ENCODE measurements around the gene SRPK2.

SRPK2 gene

GRCh38 chr7:105187302-105188169, 201.2 kb downstream of the SRPK2 start:
- Histone ChIP-seq H3K27me3 (ENCODE audit: control insufficient read depth in 5 of 5, insufficient read depth in 4 of 5, low read length in 5 of 5) (no peaks in the 10 kb centered on the region), H3K4me3 (ENCODE audit: low read depth in 1 of 5, low read length in 5 of 5) (no peak overlapping the region), H3K9me3 (ENCODE audit: control insufficient read depth in 5 of 5, low read length in 5 of 5) (no peaks in the 10 kb centered on the region), H3K9ac (ENCODE audit: low read length in 5 of 5) (no peak overlapping the region), H3K27ac (ENCODE audit: low read depth, low read length) (no peak overlapping the region), H3K4me1 (ENCODE audit: control insufficient read depth in 5 of 5, insufficient read depth in 5 of 5, low read length in 5 of 5) (peaks cover 0 to 3% (median 0%) of the 10 kb centered on the region in 5 donors), H3K36me3 (ENCODE audit: control insufficient read depth in 5 of 5, insufficient read depth in 5 of 5, low read length in 5 of 5) (no peaks in the 10 kb centered on the region)

GRCh38 chr7:105185290-105186010, 203.3 kb downstream of the SRPK2 start:
- H3K27ac ChIP-seq (ENCODE audit: low read depth, low read length), result no peak overlapping the region
- no peaks in the 10 kb centered on the region for H3K9me3 ChIP-seq (ENCODE audit: control insufficient read depth in 5 of 5, low read length in 5 of 5)
- no peaks in the 10 kb centered on the region for H3K36me3 ChIP-seq (ENCODE audit: control insufficient read depth in 5 of 5, insufficient read depth in 5 of 5, low read length in 5 of 5)
- H3K27me3 ChIP-seq (ENCODE audit: control insufficient read depth in 5 of 5, insufficient read depth in 4 of 5, low read length in 5 of 5), result no peaks in the 10 kb centered on the region
- no peak overlapping the region for H3K4me3 ChIP-seq (ENCODE audit: low read depth in 1 of 5, low read length in 5 of 5)
- peaks cover 0 to 3% (median 0%) of the 10 kb centered on the region in 5 donors for H3K4me1 ChIP-seq (ENCODE audit: control insufficient read depth in 5 of 5, insufficient read depth in 5 of 5, low read length in 5 of 5)
- no peak overlapping the region for H3K9ac ChIP-seq (ENCODE audit: low read length in 5 of 5)

GRCh38 chr7:105180002-105180401, 208.7 kb downstream of the SRPK2 start:
- H3K4me3 ChIP-seq (ENCODE audit: low read depth in 1 of 5, low read length in 5 of 5), result no peak overlapping the region
- peaks cover 0 to 4% (median 3%) of the 10 kb centered on the region in 5 donors for H3K9me3 ChIP-seq (ENCODE audit: control insufficient read depth in 5 of 5, low read length in 5 of 5)
- no peak overlapping the region for H3K27ac ChIP-seq (ENCODE audit: low read depth, low read length)
- H3K27me3 ChIP-seq (ENCODE audit: control insufficient read depth in 5 of 5, insufficient read depth in 4 of 5, low read length in 5 of 5), result no peaks in the 10 kb centered on the region
- H3K36me3 ChIP-seq (ENCODE audit: control insufficient read depth in 5 of 5, insufficient read depth in 5 of 5, low read length in 5 of 5), result no peaks in the 10 kb centered on the region
- no peak overlapping the region for H3K9ac ChIP-seq (ENCODE audit: low read length in 5 of 5)
- H3K4me1 ChIP-seq (ENCODE audit: control insufficient read depth in 5 of 5, insufficient read depth in 5 of 5, low read length in 5 of 5), result peaks cover 0 to 9% (median 3%) of the 10 kb centered on the region in 5 donors

GRCh38 chr7:105178928-105179541, 209.7 kb downstream of the SRPK2 start:
- no peak overlapping the region for H3K27ac ChIP-seq (ENCODE audit: low read depth, low read length)
- H3K9me3 ChIP-seq (ENCODE audit: control insufficient read depth in 5 of 5, low read length in 5 of 5), result peaks cover 0 to 4% (median 3%) of the 10 kb centered on the region in 5 donors
- no peaks in the 10 kb centered on the region for H3K36me3 ChIP-seq (ENCODE audit: control insufficient read depth in 5 of 5, insufficient read depth in 5 of 5, low read length in 5 of 5)
- no peaks in the 10 kb centered on the region for H3K27me3 ChIP-seq (ENCODE audit: control insufficient read depth in 5 of 5, insufficient read depth in 4 of 5, low read length in 5 of 5)
- H3K4me3 ChIP-seq (ENCODE audit: low read depth in 1 of 5, low read length in 5 of 5), result no peak overlapping the region
- H3K4me1 ChIP-seq (ENCODE audit: control insufficient read depth in 5 of 5, insufficient read depth in 5 of 5, low read length in 5 of 5), result peaks cover 0 to 9% (median 3%) of the 10 kb centered on the region in 5 donors
- H3K9ac ChIP-seq (ENCODE audit: low read length in 5 of 5), result no peak overlapping the region

GRCh38 chr7:105178177-105178576, 210.5 kb downstream of the SRPK2 start:
- H3K9me3 ChIP-seq (ENCODE audit: control insufficient read depth in 5 of 5, low read length in 5 of 5), result peaks cover 0 to 4% (median 3%) of the 10 kb centered on the region in 5 donors
- H3K27ac ChIP-seq (ENCODE audit: low read depth, low read length), result no peak overlapping the region
- H3K36me3 ChIP-seq (ENCODE audit: control insufficient read depth in 5 of 5, insufficient read depth in 5 of 5, low read length in 5 of 5), result no peaks in the 10 kb centered on the region
- H3K27me3 ChIP-seq (ENCODE audit: control insufficient read depth in 5 of 5, insufficient read depth in 4 of 5, low read length in 5 of 5), result no peaks in the 10 kb centered on the region
- H3K4me1 ChIP-seq (ENCODE audit: control insufficient read depth in 5 of 5, insufficient read depth in 5 of 5, low read length in 5 of 5), result peaks cover 0 to 12% (median 3%) of the 10 kb centered on the region in 5 donors
- H3K4me3 ChIP-seq (ENCODE audit: low read depth in 1 of 5, low read length in 5 of 5), result no peak overlapping the region
- no peak overlapping the region for H3K9ac ChIP-seq (ENCODE audit: low read length in 5 of 5)

- Histone ChIP-seq H3K9me3 (ENCODE audit: control insufficient read depth in 5 of 5, low read length in 5 of 5) (peaks cover 0 to 4% (median 3%) of the 10 kb centered on the region in 5 donors), H3K27me3 (ENCODE audit: control insufficient read depth in 5 of 5, insufficient read depth in 4 of 5, low read length in 5 of 5) (no peaks in the 10 kb centered on the region), H3K9ac (ENCODE audit: low read length in 5 of 5) (no peak overlapping the region), H3K4me3 (ENCODE audit: low read depth in 1 of 5, low read length in 5 of 5) (no peak overlapping the region), H3K4me1 (ENCODE audit: control insufficient read depth in 5 of 5, insufficient read depth in 5 of 5, low read length in 5 of 5) (peaks cover 0 to 13% (median 5%) of the 10 kb centered on the region in 5 donors), H3K27ac (ENCODE audit: low read depth, low read length) (no peak overlapping the region), H3K36me3 (ENCODE audit: control insufficient read depth in 5 of 5, insufficient read depth in 5 of 5, low read length in 5 of 5) (no peaks in the 10 kb centered on the region)
These were observed 211.7 kb downstream of the SRPK2 start for GRCh38 chr7:105177026-105177425.

GRCh38 chr7:105173586-105173985, 215.1 kb downstream of the SRPK2 start:
- Histone ChIP-seq H3K9ac (ENCODE audit: low read length in 5 of 5) (no peak overlapping the region), H3K4me3 (ENCODE audit: low read depth in 1 of 5, low read length in 5 of 5) (no peak overlapping the region), H3K27ac (ENCODE audit: low read depth, low read length) (no peak overlapping the region), H3K27me3 (ENCODE audit: control insufficient read depth in 5 of 5, insufficient read depth in 4 of 5, low read length in 5 of 5) (no peaks in the 10 kb centered on the region), H3K9me3 (ENCODE audit: control insufficient read depth in 5 of 5, low read length in 5 of 5) (no peaks in the 10 kb centered on the region), H3K36me3 (ENCODE audit: control insufficient read depth in 5 of 5, insufficient read depth in 5 of 5, low read length in 5 of 5) (peaks cover 0 to 3% (median 0%) of the 10 kb centered on the region in 5 donors), H3K4me1 (ENCODE audit: control insufficient read depth in 5 of 5, insufficient read depth in 5 of 5, low read length in 5 of 5) (peaks cover 0 to 13% (median 5%) of the 10 kb centered on the region in 5 donors)

GRCh38 chr7:105164751-105165150, 224.0 kb downstream of the SRPK2 start:
- Histone ChIP-seq H3K27me3 (ENCODE audit: control insufficient read depth in 5 of 5, insufficient read depth in 4 of 5, low read length in 5 of 5) (no peaks in the 10 kb centered on the region), H3K4me3 (ENCODE audit: low read depth in 1 of 5, low read length in 5 of 5) (no peak overlapping the region), H3K9me3 (ENCODE audit: control insufficient read depth in 5 of 5, low read length in 5 of 5) (no peaks in the 10 kb centered on the region), H3K4me1 (ENCODE audit: control insufficient read depth in 5 of 5, insufficient read depth in 5 of 5, low read length in 5 of 5) (no peaks in the 10 kb centered on the region), H3K9ac (ENCODE audit: low read length in 5 of 5) (no peak overlapping the region), H3K27ac (ENCODE audit: low read depth, low read length) (no peak overlapping the region), H3K36me3 (ENCODE audit: control insufficient read depth in 5 of 5, insufficient read depth in 5 of 5, low read length in 5 of 5) (peaks cover 23 to 46% (median 29%) of the 10 kb centered on the region in 5 donors)

GRCh38 chr7:105163718-105164117, 225.0 kb downstream of the SRPK2 start:
- H3K9me3 ChIP-seq (ENCODE audit: control insufficient read depth in 5 of 5, low read length in 5 of 5), result no peaks in the 10 kb centered on the region
- no peaks in the 10 kb centered on the region for H3K4me1 ChIP-seq (ENCODE audit: control insufficient read depth in 5 of 5, insufficient read depth in 5 of 5, low read length in 5 of 5)
- H3K4me3 ChIP-seq (ENCODE audit: low read depth in 1 of 5, low read length in 5 of 5), result no peak overlapping the region
- no peak overlapping the region for H3K9ac ChIP-seq (ENCODE audit: low read length in 5 of 5)
- H3K27me3 ChIP-seq (ENCODE audit: control insufficient read depth in 5 of 5, insufficient read depth in 4 of 5, low read length in 5 of 5), result no peaks in the 10 kb centered on the region
- H3K27ac ChIP-seq (ENCODE audit: low read depth, low read length), result no peak overlapping the region
- H3K36me3 ChIP-seq (ENCODE audit: control insufficient read depth in 5 of 5, insufficient read depth in 5 of 5, low read length in 5 of 5), result peaks cover 25 to 42% (median 29%) of the 10 kb centered on the region in 5 donors
